GM19025 (cell line): ENCODE results near the gene GLB1L2.

Source experiments
- ATAC-seq: cut with Tn5 transposase; IDR thresholded peaks from one replicate; pipeline ENCODE4 v1.9.1; 2021; ENCODE audit warnings: mild to moderate bottlenecking, low read depth, moderate library complexity; ENCODE audit not compliant: unreplicated experiment

Gene GLB1L2

DNA sequence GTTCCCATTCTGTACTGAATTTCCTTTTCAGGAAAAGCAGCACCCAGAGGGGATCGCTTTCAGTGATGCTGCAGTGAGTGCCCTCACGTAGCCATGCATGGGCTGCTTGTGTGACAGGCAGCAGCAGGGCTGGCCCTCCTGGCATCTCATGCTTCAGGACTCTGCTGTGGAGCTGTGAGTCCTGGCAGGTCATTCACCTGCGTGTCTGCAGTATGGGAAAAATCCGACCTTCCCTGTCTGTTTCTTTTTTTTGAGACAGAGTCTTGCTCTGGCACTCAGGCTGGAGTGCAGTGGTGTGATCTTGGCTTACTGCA lies 13.4 kb downstream of the GLB1L2 start:
- ATAC-seq = no peak

DNA sequence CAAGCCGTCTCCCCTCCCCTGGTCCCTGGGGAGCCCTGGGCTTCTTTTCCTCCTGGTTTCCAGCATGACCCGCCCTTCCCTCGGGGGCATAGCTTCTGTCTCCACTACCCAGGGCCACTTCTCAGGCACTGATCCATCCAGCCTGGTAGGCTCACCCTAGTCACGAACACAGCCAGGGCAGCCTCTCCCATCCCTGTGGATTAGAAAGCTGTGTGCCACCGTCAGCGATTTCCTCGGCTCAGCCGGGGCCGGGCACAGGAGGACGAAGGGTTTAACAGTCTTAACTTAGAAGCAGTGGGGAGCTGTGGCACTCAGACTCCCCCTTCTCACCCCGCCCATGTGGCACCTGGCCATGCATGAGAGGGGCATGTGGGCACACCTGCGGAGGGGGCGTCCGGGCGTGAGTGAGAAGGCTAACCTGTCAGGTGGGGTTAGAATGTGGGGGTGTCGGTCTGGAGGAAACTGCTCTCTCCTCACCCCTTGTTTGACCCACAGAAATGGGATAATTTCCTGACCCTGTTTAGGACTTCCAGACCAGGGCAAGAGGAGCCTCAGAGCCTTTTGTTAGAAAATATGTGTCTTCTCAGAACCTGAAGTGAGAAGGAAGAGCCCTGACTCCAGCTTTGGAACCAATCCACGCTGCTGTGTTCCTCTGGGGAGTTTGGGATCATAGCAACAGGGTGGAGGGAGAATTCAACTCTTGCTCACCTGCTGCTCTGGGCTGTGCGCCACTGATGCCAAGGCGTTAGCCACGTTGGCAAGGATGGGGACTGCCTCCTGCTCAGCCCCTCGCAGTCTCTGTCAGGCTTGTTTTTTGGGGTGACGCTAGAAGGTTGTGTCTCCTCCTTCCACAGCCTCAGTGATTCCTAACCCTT lies 14.6 kb downstream of the GLB1L2 start:
- ATAC-seq = no peak

DNA sequence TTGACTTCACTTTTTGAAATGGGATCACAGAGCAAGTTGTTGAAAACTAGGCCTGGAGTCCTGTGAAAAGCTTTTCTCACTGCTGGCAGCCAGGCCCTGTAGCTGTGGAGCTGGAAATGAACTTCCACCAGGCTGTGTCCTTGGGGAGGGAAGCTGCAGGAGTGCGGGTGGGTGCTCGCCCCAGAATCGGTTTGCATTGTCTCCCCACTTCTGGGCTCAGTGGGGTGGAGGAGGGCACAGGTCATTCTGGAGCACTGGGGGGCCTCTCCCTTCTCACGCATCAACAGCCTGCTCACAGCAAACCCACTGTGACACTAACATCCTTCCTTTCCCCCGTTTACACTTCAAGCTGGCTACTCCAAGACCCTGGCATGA lies 15.2 kb downstream of the GLB1L2 start:
- no peak for ATAC-seq

DNA sequence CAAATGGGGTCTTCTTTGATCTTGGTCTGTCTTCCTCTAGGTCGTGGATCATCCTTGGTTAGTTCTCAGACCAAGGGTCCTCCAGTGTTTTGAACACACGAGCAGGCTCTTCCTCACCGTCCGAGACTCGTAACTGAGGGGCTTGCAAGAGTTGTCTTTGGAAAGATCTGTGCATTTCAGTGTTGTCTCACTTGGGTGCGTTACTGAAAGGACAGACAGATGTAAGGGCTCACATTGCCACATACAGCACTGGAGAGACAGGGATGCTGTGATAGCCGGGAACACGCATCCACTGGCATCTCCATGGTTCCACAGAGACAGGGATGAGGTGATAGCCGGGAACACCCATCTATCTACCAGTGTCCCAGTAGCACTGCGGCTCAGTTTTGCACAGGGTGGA lies 15.7 kb downstream of the GLB1L2 start:
- no peak for ATAC-seq

DNA sequence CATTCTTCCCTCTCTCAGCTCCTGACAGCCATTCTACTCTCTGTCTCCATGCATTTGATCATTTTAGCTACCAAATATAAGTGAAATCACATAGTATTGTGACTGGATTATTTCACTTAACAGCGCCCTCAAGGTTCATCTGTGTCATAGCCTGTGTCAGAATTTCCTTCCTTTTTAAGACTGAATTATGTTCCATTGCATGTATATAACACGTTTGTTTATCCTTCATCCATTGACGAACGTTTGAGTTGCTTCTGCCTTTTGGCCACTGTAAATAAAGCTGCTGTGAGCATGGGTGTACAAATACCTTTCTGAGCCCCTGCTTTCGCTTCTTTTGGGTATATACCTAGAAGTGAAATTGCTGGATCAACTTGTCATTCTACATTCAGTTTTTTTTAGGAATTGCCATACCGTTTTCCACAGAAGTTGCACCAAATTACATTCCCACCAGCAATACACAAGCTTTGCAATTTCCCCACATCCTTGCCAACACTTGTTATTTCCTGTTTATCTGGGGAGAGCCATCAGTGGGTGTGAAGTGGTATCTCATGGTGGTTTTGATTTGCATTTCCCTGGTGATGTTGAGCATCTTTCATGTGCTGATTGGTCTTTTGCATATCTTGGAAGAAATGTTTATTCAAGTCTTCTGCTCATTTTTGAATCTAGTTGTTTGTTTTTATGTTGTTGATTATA lies 17.5 kb downstream of the GLB1L2 start:
- peak; percentile 59 for ATAC-seq

DNA sequence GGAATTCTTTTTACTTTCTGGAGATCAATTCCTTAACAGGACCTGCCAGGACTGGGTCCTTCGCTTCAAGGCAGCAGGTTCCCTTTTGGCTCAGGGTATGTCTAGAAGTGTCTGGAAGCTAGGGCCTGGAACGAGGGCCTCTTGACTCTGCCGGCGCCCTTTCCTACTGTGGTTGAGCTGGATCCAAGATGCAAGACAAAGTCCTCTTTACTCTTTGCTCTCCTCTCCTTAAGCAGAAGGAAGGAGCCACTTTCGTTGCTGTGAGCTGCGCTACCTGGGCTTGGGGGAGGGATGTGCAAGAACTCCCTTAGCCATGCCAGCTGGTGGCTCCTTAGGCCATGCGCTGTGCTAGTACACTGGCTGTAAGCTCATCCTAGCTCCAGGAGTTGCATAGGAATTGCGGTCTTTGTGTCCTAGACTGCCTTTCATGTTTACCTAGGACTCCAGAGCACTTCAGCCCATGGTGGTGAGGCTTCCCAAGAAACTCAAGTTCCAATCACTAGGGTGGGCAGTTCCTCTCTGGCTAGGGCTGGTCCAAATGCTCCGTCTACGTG lies 18.1 kb downstream of the GLB1L2 start:
- no peak for ATAC-seq

DNA sequence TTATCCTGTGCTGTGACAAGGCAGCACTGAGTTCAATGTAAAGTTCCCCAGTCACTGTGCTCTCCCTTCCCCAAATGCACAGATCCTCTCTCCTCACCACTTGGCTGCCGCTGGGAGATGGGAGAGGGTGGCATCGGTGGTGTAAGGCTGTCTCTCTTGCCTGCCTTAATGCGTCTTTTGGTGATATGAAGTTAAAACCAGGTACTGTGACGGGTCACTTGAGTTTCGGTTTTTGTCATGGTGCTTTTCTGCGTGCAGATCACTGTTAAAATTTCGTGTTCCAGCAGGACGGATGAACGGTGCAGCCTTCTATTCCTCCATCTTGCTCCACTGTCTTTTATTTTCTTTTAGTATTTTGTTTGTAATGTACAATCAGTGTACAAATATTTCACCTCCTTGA lies 18.6 kb downstream of the GLB1L2 start:
- no peak for ATAC-seq

DNA sequence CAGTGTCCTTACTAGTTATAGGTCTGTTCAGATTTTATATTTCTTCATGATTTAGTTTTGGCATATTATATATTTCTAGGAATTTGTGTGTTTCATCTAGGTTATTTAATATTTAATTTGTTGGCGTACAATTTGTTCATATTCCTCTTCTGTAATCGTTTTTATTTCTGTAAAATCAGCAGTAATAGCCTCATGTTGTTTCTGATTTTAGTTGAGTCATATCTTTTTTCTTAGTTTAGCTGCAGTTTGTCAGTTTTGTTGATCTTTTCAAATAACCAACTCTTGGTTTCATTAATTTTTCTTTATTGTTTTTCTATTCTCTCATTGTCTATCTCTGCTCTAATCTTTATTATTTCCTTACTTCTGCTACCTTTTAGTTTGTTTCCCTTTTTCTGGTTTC lies 20.3 kb downstream of the GLB1L2 start:
- no peak for ATAC-seq

DNA sequence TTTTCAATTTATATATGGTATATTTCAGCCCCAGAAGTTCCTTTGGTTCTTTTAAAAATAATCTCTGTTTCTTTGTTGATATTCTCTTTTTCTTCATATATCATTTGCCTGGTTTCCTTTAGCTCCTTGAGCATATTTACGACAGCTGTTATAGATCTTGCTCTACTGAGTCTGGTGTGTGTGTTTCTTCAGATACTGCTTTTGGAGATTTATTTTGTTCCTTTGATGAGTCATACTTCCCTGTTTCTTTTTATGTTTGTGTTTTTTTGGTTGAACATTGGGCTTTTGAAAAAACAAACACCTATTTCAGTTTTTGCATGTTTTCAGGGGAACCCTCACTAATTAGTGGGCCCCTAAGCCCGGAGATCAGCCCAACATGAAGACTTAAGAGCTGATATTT lies 23.3 kb downstream of the GLB1L2 start:
- no peak for ATAC-seq

DNA sequence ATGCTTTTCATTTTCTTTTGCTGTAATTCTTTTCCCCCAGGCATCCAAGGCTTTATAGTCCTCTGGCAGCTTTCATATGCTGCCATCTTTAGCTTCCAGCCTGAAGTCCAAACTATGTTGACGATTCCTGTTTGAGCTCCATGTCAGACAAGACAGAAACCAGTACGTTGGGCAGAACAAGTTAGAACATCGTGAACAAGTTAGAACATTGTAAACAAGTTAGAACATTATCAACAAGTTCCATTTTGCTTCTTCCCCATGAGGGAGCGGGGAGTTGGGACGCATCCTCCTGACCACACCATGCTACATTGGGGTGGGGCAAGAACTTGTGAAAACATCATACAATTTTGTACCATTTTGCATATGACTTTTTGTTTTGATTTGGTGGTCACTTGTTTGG lies 23.9 kb downstream of the GLB1L2 start:
- no peak for ATAC-seq

DNA sequence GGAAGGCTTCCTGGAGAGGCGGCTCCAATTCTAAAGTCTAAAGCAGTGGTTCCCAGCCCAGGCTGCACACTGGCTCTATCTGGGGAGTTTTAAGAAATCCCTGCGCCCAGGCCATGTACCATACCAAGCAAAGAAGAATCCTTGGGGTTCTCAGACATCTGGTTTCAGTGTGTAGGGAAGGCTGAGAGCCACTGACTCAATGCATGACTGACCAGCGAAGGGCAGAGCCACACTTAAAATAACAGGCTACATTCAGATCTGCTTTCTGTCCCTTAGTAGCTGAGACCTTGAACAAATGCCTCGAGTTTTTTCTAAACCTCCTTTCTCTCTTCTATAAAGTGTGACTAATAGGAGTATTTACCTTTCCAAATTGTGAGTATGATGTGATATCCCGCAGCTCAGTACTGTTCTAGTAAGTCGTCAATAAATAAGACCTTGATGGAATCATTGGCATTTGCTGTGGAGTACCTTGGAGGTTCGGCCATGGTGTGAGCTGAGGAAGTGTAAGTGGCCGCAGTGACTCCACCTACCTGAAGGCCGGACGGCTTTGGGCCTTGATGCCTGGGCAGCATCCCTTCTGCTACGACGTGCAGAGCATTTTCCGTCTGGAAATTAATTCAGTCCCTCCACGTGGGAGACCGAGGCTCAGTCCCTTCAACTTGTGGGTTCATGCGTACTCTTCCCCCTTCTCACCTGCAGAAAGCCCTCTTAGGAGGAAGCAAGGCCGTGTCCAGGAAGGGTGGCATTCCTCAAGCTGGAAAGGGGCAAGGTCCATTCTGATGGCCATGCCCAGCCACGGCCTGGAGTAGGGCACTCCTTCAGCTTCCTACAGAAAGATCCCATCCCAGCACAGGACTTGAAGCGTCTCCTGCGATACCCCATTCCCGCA lies 25.1 kb downstream of the GLB1L2 start:
- ATAC-seq = no peak

DNA sequence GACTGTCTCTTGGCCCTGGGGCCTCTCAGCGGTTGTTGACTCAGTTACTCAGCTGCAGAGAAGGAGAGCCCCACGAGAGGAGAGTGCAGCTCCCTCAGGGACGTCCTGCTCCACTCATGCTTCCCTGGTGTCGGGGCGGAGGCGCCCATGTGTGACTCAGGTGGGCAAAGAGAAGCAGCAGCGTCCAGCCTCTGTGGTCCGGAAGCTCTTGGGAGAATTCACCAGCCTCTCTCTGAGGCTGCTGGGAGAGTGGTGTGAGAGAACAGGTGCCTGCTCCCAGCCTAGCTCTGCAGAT lies 25.7 kb downstream of the GLB1L2 start:
- no peak for ATAC-seq

DNA sequence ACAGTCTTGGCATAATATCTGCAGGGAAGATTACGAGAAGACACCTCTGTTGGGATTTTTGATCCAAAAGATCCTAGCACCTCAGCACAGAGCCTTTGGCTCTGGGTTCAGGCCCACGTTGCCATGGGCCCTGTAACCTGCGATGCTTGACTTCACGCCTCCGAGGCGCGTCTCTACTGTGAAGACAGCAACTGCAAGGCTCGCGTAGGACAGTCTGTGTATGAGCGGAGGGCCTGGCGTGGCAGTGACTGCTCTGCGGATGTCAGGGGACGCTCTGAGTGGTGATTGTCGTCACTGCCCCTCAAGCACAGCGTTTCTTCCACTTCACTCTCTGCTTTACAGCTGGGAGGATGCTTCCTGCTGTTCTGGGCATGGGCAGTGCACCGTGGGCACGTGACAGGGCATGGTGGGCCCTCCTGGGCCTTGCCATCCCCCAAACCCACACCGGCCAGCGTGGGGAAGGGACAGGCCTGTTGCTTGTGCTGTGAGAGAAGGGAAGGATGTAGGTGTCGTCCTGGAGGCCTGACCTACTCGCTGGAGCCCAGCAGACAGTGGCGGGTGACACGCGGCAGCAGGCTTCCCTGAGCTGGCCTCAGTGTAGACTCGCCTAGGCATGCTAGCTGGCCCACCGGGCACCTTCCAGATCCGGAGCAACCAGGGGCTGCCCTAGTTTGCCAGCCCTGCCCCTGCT lies 26.5 kb downstream of the GLB1L2 start:
- ATAC-seq = no peak

DNA sequence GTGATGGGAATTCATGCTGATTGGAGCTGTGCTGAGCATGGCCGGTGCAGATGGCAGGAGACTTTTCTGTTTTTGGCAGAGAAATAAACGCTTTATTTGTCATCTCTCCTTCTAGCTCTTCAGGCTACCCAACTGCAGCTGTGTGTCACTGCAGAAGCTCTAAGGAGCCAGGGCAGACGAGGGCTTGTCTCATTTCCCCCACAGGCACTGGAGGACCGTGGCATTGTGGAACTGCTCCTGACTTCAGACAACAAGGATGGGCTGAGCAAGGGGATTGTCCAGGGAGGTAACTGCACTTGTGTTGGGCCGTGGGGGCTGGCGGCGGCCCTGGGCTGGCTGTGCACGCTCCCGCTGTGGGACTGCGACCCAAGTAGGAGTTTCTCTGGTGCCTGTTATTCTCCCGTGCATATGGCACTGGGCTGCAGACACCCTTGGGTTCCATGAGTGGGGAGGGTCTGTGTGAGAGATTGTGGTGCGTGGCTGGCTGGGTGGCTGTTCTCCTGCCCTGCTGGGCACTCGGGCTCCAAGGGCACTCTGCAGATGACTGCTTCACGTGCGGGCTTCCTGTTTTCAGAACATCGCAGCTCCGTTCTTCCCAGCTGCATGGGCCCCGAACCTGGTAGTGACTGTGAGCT lies 27.2 kb downstream of the GLB1L2 start:
- no peak for ATAC-seq

DNA sequence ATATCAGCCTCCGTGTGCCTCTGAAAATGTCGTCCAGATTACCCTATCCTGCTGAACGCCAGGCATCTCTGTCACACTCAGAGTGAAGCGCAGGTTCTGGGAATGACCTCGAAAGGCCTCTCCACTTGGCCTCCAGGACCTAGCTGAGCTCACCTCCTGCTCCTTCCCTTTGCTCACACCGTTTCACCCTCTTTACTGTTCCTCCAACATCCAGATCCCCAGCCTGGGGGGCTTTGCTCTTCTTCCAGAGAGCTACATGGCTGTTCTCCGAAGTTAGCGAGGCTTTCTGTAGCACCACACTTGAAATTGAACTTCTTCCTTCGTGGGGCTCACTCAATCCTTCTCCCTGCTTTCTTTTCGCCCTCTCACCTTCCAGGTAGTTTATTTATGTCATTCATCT lies 27.9 kb downstream of the GLB1L2 start:
- ATAC-seq = no peak

DNA sequence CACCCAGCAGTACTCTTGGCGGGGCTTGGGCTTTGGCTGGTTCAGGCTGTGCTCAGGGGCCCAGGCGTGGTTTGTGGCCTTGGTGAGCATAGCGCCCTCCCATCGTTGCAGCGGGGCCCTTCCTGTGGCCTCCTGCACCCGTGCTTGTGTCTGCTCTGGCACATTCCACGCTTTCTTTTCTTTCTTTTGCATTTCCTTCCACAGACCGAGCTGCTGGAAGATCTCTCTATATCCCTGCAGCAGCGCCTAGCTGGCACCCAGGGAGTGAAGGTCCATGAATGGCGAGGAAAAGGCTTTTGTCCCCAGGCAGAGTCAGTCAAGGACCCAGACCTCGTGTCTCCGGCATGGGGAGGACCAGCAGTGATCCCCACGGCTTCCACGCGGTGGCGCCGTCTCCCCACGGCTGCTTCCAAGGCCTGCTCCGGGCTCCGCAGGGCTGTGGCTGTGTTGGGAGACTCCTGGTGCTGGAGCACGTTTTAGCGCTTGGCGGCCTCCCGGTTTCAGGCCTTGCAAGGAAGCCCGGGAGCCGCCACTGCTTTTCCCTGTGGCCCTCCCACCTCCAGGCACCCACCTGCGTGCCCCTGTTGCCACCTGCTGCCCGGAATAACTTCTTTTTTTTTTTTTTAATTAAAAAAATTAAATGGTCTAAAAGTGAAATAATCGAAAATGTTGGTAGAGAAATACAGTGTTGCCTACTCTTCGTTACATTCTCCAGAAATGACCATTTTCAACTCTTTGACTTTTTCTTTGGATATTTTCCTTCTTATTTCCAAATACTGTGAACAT lies 28.5 kb downstream of the GLB1L2 start:
- no peak for ATAC-seq

DNA sequence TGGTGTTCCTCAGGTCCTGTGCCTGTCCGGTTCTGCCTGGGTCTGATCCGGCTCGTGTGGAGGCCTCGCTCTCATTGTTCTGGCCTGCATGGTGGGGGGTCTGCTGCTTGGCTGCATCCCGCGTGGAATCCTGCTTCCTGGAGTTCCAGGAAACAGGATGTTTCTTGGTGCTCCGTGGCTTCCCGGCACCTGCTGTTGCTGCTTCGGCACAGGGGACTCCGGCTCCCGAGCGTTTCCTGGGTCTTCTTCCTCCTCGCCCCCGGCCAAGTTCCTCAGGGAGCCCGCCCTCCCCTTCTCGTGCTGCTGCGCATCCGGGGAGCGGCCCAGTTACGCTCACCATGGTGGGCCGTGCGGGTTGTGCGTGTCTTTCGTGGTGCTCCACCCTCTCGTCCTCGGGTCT lies 29.9 kb downstream of the GLB1L2 start:
- no peak for ATAC-seq

DNA sequence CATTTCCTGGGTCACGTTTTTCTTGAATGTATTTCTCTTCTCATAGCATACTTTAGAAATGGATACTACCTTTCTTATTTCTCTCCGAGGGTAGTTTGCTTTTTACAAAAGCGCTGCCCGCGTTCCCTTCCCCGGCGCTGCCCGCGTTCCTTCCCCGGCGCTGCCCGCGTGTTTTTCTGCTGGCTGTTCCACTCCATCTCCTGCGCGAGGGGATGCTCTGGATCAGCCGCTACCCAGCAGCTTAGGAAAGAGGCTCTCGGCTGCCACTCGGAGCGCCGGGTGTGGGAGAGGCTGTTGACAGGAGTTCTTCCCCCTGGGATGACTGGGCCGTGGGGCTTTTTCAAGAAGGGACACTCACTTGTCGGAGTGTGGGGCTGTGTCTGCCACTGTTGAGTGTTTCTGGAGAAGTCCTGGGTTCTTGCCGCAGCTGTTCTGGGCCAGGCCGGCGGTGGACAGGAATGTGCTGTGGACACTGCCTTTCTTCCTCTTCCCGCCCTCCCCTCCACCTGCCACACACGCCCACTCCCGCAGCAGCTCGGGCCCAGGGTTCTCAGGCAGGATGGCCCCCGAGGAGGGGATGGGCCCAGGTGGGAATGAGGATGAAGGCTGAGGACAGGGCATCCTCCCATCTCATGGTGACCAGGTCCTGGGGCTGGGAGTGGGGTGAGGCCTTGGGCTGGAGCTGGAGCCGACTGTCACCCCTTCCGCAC lies 30.6 kb downstream of the GLB1L2 start:
- ATAC-seq = no peak

DNA sequence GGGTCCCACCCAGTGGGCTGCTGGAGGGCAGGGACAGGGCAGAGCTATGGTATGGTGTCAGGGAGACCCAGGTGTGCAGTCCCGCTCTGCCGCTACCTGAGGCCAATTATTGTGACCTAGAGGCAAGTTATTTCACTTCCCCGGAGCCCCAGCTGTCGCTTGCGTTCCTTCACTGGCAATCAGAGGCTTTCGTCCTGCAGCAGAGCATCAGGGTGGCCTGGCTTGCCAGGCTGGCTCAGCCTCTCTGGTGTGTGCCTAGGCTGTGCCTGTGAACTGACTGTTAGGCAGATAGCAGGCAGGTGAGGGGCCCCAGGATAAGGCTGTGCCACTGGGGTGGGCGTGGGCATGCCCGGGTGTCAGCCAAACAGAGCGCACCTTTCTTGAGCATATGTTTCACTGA lies 31.4 kb downstream of the GLB1L2 start:
- no peak for ATAC-seq
